Omental fat pad (tissue), 4 donors: Measurements from ENCODE around the gene RPA3. TPM values are rescaled to one million over a fixed set of nuclear protein-coding genes. Genes with fewer than 3 reads are reported as not detected.

ENCODE experiments used
- ATAC-seq: fragments of 150-250 bp; one replicate; pipeline ENCODE4 v1.9.1; 2016; ENCODE audit warnings: mild to moderate bottlenecking, moderate library complexity; ENCODE audit not compliant: low FRiP score
- DNase-seq: peaks from one replicate; pipeline ENCODE4 v3.0.0-alpha.2; 2019; ENCODE audit warnings: low spot score
- total RNA-seq, 4 donors: library from RNA; depleted of rRNA; stranded (reverse); fragments of >200 nt; gene quantifications; one replicate each; pipeline ENCODE4 v1.1.0, GENCODE V29; 2016
- TF ChIP-seq, protein P1 (sequence below), 3 donors: fragments of 450-650 bp; IDR thresholded peaks; one replicate each; pipeline ENCODE4 v1.5.1; 2016 to 2017; ENCODE audit warnings: antibody characterized with exemption in 3 of 3, mild to moderate bottlenecking in 3 of 3, moderate library complexity in 2 of 3

Gene RPA3
- total RNA-seq, 4 donors from 2014 or later = 9.7 to 19.3 (median 17.9) TPM

DNA sequence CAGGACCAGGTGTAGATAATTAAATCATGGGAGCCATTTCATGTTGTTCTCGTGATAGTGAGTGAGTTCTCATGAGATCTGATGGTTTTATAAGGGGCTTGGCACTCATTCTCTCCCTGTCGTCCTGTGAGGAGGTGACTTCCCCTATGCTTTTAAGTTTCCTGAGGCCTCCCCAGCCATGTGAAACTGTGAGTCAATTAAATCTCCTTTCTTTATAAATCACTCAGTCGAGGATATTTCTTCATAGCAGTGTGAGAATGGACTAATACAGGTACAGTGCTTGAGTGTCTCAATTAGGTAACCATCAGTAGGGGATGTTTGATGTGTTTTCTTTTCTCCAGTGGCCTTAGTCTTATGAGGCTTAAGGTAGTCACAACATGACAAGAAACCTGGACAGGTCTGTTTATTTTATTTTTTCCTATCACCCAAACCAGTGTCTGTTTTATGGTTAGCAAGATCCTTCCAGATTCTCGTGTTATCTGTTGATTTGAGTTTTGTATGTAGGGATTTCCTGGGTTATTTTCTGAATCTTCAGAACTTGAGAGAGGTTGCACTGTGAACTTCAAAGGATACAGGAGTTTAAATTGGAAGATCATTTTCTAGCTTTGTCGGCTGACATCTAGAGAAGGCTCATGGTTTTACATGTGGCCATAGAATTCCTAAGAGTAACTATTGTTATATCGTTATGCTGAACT is 45.7 kb downstream of the RPA3 start:
- ATAC-seq (no peak), DNase-seq (no peak)
- TF ChIP-seq, protein P1, sequence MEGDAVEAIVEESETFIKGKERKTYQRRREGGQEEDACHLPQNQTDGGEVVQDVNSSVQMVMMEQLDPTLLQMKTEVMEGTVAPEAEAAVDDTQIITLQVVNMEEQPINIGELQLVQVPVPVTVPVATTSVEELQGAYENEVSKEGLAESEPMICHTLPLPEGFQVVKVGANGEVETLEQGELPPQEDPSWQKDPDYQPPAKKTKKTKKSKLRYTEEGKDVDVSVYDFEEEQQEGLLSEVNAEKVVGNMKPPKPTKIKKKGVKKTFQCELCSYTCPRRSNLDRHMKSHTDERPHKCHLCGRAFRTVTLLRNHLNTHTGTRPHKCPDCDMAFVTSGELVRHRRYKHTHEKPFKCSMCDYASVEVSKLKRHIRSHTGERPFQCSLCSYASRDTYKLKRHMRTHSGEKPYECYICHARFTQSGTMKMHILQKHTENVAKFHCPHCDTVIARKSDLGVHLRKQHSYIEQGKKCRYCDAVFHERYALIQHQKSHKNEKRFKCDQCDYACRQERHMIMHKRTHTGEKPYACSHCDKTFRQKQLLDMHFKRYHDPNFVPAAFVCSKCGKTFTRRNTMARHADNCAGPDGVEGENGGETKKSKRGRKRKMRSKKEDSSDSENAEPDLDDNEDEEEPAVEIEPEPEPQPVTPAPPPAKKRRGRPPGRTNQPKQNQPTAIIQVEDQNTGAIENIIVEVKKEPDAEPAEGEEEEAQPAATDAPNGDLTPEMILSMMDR (IDR thresholded peaks at IDR 0.05) = no peak

DNA sequence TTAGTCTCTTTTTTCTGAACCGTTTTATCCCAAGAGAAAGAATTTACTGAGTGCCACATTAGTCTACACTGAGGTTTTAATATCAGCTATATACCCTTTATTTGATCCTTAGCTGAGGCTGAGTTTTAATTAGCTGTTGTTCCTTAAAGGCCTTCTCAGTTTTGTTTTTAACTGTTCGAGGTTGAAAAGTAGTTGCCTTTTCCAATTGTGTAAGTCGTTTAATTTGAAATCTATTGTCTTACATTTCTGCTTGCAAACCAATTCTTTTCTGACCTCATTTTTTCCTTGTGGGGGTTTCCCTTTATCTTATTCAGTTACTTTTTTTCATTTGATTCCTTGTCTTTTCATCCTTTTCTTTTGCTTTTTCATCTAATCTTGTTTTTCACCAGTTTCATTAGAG is 47.0 kb downstream of the RPA3 start:
- ATAC-seq = no peak
- TF ChIP-seq, protein P1 (IDR thresholded peaks at IDR 0.05) = no peak
- DNase-seq = no peak

- TF ChIP-seq, protein P1 (IDR thresholded peaks at IDR 0.05) = no peak
- no peak for ATAC-seq
- DNase-seq = no peak
Observed at GRCh38 chr7:7670490-7670889, 47.9 kb downstream of the RPA3 start.

GRCh38 chr7:7668706-7669105 is 49.7 kb downstream of the RPA3 start:
- TF ChIP-seq, protein P1 (IDR thresholded peaks at IDR 0.05) = no peak
- ATAC-seq (no peak), DNase-seq (no peak)

- no peak for ATAC-seq
Observed at GRCh38 chr7:7667187-7667586, 51.2 kb downstream of the RPA3 start.

GRCh38 chr7:7665031-7665430 is 53.4 kb downstream of the RPA3 start:
- TF ChIP-seq, protein P1 (IDR thresholded peaks at IDR 0.05) = no peak
- ATAC-seq (no peak), DNase-seq (no peak)

More at GRCh38 chr7:7667187-7667586, 51.2 kb downstream of the RPA3 start:
- no peak for DNase-seq
- TF ChIP-seq, protein P1 (IDR thresholded peaks at IDR 0.05) = no peak

DNA sequence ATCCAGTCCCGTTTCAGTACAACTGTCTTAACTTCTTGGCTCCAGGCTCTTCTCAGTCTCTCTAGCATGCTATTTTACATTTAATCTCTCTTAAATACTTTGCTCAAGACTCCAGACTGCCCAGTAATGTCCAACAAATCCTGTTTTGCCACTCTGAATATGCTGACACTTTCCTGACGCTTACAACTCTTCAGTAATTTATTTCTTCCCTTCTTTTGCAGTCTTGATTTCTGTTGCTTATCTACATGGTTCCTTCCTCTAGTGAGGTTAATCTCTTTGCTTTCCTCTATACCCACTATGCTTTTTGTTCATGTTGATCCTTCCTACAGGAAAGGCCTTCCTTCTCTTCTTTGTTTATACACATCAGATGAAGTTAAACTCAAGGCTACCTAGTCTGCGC is 54.1 kb downstream of the RPA3 start:
- DNase-seq (no peak), ATAC-seq (no peak)
- TF ChIP-seq, protein P1 (IDR thresholded peaks at IDR 0.05) = no peak
